Activated CD8-positive, alpha-beta memory T cell treated with anti-CD3 and anti-CD28 coated beads, Interleukin-2, amount 10 ng/mL, durations not matched to agents 7 days and 5 days (primary cell): Measurements from ENCODE around the gene PIGM. TPM values are rescaled to one million over a fixed set of nuclear protein-coding genes. Genes with fewer than 3 reads are reported as not detected.

ENCODE experiments used
- ATAC-seq: fragments of 150-1000 bp; cut with Tn5 transposase; one replicate; pipeline ENCODE4 v1.10.0; 2021; ENCODE audit warnings: moderate library complexity
- CTCF ChIA-PET: fragments of 350-600 bp; sonication (Branson Sonifier 250); formaldehyde crosslinking; loops from one replicate; lab custom pipeline; 2021; ENCODE audit warnings: antibody characterized with exemption; lab: Charles Lee
- DNase-seq: peaks from one replicate; pipeline ENCODE4 v3.0.0-alpha.2; 2020
- H3K27ac Mint-ChIP-seq: one replicate; pipeline ENCODE4 v1.8.0; 2021; ENCODE audit warnings: mild to moderate bottlenecking, mixed read lengths
- H3K27me3 Mint-ChIP-seq: one replicate; pipeline ENCODE4 v1.8.0; 2021; ENCODE audit warnings: mixed read lengths
- H3K36me3 Mint-ChIP-seq: one replicate; pipeline ENCODE4 v1.8.0; 2021; ENCODE audit warnings: mild to moderate bottlenecking, mixed read lengths
- H3K4me1 Mint-ChIP-seq: one replicate; pipeline ENCODE4 v1.8.0; 2021; ENCODE audit warnings: mixed read lengths
- H3K4me3 Mint-ChIP-seq: one replicate; pipeline ENCODE4 v1.8.0; 2021; ENCODE audit warnings: mild to moderate bottlenecking, moderate library complexity, mixed read lengths
- H3K9me3 Mint-ChIP-seq: one replicate; pipeline ENCODE4 v1.8.0; 2022; ENCODE audit warnings: low read depth, mixed read lengths
- total RNA-seq, 2 experiments: library from RNA; stranded (reverse); gene quantifications; one replicate each; pipeline ENCODE4 v1.2.3, GENCODE V29; 2021

PIGM gene
- total RNA-seq, 2 experiments from 2014 or later = 5.3 to 5.9 TPM

GRCh38 chr1:160007577-160008200 is 24.1 kb downstream of the PIGM start:
- H3K36me3 Mint-ChIP-seq = no peaks in the 10 kb centered on the region
- no peaks in the 10 kb centered on the region for H3K4me1 Mint-ChIP-seq
- H3K27me3 Mint-ChIP-seq = peaks cover 26% of the 10 kb centered on the region
- H3K9me3 Mint-ChIP-seq = no peaks in the 10 kb centered on the region
- CTCF ChIA-PET = interaction anchor here (0.6 to 11.2 kb wide), 62 partner anchors 9 to 799 kb away, joined by 3 to 228 read pairs (median 4); partner anchors contain the start of genes CFAP45, DUSP23, FCRL6 and IGSF9
- H3K27ac Mint-ChIP-seq = no peak overlapping the region
- no peak for DNase-seq
- ATAC-seq = no peak
- no peak overlapping the region for H3K4me3 Mint-ChIP-seq

DNA sequence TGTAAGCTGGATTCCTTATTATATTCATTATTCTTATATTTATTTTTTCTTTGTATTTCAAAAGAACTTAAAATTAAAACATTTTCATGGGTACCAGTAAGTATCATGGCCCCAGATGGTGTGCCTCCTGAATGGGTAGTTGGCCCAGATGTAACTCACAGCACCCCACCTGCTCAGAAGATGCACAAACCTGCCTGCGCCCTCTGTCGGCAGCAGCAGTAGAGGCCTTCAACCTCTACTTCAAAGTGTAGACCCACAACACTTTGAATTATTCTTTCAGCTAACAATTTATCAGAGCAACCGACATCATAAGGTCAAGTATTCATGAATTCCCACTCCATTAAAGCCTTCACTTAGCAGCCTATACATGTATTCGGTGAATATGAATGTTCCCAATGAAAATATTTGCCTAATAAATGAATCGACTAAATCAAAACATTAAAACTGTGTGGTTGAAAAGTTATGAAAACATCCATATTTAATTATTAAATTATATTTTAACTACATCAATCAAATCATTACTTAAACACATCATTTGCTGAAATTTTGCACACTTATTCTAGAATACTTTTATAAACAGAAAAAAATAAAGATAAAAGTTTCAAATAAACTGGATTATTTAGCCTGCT is 25.4 kb downstream of the PIGM start:
- peaks cover 26% of the 10 kb centered on the region for H3K27me3 Mint-ChIP-seq
- H3K27ac Mint-ChIP-seq = no peak overlapping the region
- H3K9me3 Mint-ChIP-seq = no peaks in the 10 kb centered on the region
- ATAC-seq (peak; percentile 87), DNase-seq (peak; percentile 83)
- no peaks in the 10 kb centered on the region for H3K4me1 Mint-ChIP-seq
- CTCF ChIA-PET = interaction anchor here (0.6 to 11.2 kb wide), 35 partner anchors 8 to 788 kb away, joined by 3 to 228 read pairs (median 6); partner anchors contain the start of genes DUSP23, FCRL6, IGSF9 and PIGM
- H3K4me3 Mint-ChIP-seq = no peak overlapping the region
- H3K36me3 Mint-ChIP-seq = no peaks in the 10 kb centered on the region

- Mint-ChIP-seq H3K9me3 (no peaks in the 10 kb centered on the region), H3K27ac (no peak overlapping the region), H3K4me3 (no peak overlapping the region), H3K36me3 (no peaks in the 10 kb centered on the region), H3K4me1 (no peaks in the 10 kb centered on the region), H3K27me3 (peaks cover 33% of the 10 kb centered on the region)
- DNase-seq = no peak
- ATAC-seq = no peak
- CTCF ChIA-PET = interaction anchor here (0.7 to 11.2 kb wide), 18 partner anchors 9 to 786 kb away, joined by 3 to 228 read pairs (median 6); partner anchors contain the start of genes DUSP23, IGSF9, PIGM and TAGLN2
Observed at GRCh38 chr1:160005070-160005469, 26.7 kb downstream of the PIGM start.

GRCh38 chr1:160004425-160004824 is 27.4 kb downstream of the PIGM start:
- no peaks in the 10 kb centered on the region for H3K4me1 Mint-ChIP-seq
- CTCF ChIA-PET = interaction anchor here (1.1 to 11.2 kb wide), 9 partner anchors 10 to 872 kb away, joined by 3 to 228 read pairs (median 36); partner anchors contain the start of gene IGSF9
- no peak for DNase-seq
- no peaks in the 10 kb centered on the region for H3K36me3 Mint-ChIP-seq
- no peak overlapping the region for H3K4me3 Mint-ChIP-seq
- H3K9me3 Mint-ChIP-seq = no peaks in the 10 kb centered on the region
- H3K27me3 Mint-ChIP-seq = peaks cover 26% of the 10 kb centered on the region
- no peak for ATAC-seq
- H3K27ac Mint-ChIP-seq = no peak overlapping the region

DNA sequence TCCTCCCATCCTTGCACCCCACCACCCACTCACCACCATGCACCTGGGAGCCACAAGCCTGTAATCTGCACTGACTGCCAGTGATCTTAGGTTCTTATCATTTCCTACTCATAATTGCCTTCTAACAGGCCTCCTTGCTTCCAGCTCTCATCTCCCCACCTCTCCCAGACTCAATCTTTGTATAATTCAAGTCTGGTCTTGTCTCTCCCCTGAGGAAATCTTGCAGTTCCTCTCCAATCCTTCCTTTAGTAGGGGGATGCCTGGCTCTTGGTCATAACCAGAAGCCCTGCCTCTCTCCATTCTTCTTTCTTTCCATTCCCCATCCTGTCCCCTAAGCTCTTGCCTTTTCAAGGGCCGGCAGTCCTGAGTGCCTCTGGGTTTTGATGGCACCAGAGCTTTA is 27.8 kb downstream of the PIGM start:
- Mint-ChIP-seq H3K27ac (no peak overlapping the region), H3K9me3 (no peaks in the 10 kb centered on the region), H3K36me3 (no peaks in the 10 kb centered on the region), H3K4me3 (no peak overlapping the region), H3K4me1 (no peaks in the 10 kb centered on the region), H3K27me3 (peaks cover 25% of the 10 kb centered on the region)
- no peak for ATAC-seq
- CTCF ChIA-PET = interaction anchor here (1.1 to 11.2 kb wide), 6 partner anchors 16 to 871 kb away, joined by 3 to 228 read pairs (median 60); no protein-coding TSS in a partner anchor
- no peak for DNase-seq

GRCh38 chr1:160001440-160001839 is 30.4 kb downstream of the PIGM start:
- Mint-ChIP-seq H3K4me3 (no peak overlapping the region), H3K27ac (no peak overlapping the region), H3K36me3 (no peaks in the 10 kb centered on the region), H3K4me1 (no peaks in the 10 kb centered on the region), H3K27me3 (peaks cover 30% of the 10 kb centered on the region), H3K9me3 (no peaks in the 10 kb centered on the region)
- CTCF ChIA-PET = interaction anchor here (0.9 to 11.2 kb wide), 4 partner anchors 20 to 203 kb away, joined by 3 to 228 read pairs (median 4); no protein-coding TSS in a partner anchor
- no peak for ATAC-seq
- DNase-seq = no peak

GRCh38 chr1:159999204-159999603 is 32.6 kb downstream of the PIGM start:
- CTCF ChIA-PET = interaction anchor here (1.6 to 1.7 kb wide), 2 partner anchors 8 to 199 kb away, joined by 5 to 6 read pairs; no protein-coding TSS in a partner anchor
- Mint-ChIP-seq H3K4me1 (no peaks in the 10 kb centered on the region), H3K9me3 (no peaks in the 10 kb centered on the region), H3K27ac (no peak overlapping the region), H3K27me3 (peaks cover 50% of the 10 kb centered on the region), H3K4me3 (no peak overlapping the region), H3K36me3 (no peaks in the 10 kb centered on the region)
- ATAC-seq = no peak
- DNase-seq = no peak

DNA sequence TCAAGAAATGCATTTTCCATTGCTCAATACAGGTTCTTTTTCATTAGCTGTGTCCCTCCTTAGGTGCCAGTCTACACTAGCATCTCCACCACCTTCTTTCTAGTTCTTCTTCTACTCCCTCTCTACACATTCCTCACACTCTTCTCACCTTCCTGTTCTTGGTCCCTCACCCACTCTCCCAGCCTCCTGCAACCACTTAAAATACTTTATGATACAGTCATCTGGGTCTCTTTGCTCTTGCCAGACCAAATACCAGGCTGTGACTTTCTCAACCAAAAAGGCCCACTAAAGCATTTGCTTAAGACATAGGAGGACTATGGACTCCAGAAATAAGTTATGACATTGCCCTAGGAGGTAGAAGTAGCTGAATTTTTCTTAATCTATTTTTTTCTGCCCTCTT is 35.1 kb downstream of the PIGM start:
- no peak overlapping the region for H3K4me3 Mint-ChIP-seq
- H3K27me3 Mint-ChIP-seq = peaks cover 54% of the 10 kb centered on the region
- H3K36me3 Mint-ChIP-seq = no peaks in the 10 kb centered on the region
- H3K9me3 Mint-ChIP-seq = no peaks in the 10 kb centered on the region
- CTCF ChIA-PET = no interaction called here
- ATAC-seq = no peak
- H3K4me1 Mint-ChIP-seq = peaks cover under 1% of the 10 kb centered on the region
- H3K27ac Mint-ChIP-seq = no peak overlapping the region
- DNase-seq = no peak

DNA sequence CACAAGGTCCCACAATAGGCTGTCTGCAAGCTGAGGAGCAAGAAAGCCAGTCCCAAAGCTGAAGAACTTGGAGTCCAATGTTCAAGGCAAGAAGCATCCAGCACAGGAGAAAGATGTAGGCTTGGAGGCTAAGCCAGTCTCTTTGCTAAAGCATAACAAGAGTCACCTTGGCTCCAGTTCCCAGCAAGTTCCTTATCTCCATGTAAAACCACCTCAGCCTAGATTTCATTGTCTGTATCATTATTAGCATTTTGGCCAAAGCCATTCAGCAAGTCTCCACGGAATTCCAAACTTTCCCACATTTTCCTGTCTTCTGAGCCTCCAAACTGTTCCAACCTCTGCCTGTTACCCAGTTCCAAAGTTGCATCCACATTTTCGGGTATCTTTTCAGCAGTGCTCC is 36.9 kb downstream of the PIGM start:
- Mint-ChIP-seq H3K36me3 (no peaks in the 10 kb centered on the region), H3K27me3 (peaks cover 44% of the 10 kb centered on the region), H3K27ac (no peak overlapping the region), H3K4me1 (peaks cover 7% of the 10 kb centered on the region), H3K4me3 (no peak overlapping the region), H3K9me3 (no peaks in the 10 kb centered on the region)
- no peak for ATAC-seq
- no peak for DNase-seq
- CTCF ChIA-PET = interaction anchor here (1.7 kb wide), 1 partner anchor 13 kb away, joined by 6 read pairs; no protein-coding TSS in a partner anchor

DNA sequence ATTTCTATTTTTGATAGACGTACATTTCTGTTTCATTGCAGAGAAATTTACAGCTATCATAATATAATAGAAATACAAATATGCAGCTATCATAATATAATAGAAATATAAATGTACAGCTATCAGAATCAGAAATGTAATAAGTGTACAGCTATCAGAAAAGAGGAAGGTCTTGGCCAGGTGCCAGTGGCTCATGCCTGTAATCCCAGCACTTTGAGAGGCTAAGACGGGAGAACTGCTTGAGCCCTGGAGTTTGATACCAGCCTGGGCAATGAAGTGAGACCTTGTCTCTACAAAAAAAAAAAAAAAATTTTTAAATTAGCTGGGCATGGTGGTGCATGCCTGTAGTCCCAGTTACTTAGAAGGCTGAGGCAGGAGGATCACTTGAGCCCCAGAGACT is 37.9 kb downstream of the PIGM start:
- CTCF ChIA-PET = interaction anchor here (0.6 to 1.7 kb wide), 3 partner anchors 12 to 324 kb away, joined by 4 to 6 read pairs (median 5); no protein-coding TSS in a partner anchor
- no peaks in the 10 kb centered on the region for H3K36me3 Mint-ChIP-seq
- DNase-seq (no peak), ATAC-seq (no peak)
- no peaks in the 10 kb centered on the region for H3K9me3 Mint-ChIP-seq
- H3K27me3 Mint-ChIP-seq = peaks cover 45% of the 10 kb centered on the region
- H3K27ac Mint-ChIP-seq = no peak overlapping the region
- no peak overlapping the region for H3K4me3 Mint-ChIP-seq
- peaks cover 7% of the 10 kb centered on the region for H3K4me1 Mint-ChIP-seq

- ATAC-seq (no peak), DNase-seq (no peak)
- H3K4me1 Mint-ChIP-seq = peaks cover 7% of the 10 kb centered on the region
- H3K9me3 Mint-ChIP-seq = no peaks in the 10 kb centered on the region
- H3K27me3 Mint-ChIP-seq = peaks cover 33% of the 10 kb centered on the region
- H3K36me3 Mint-ChIP-seq = no peaks in the 10 kb centered on the region
- CTCF ChIA-PET = interaction anchor here (1.0 to 2.7 kb wide), 2 partner anchors 16 to 57 kb away, joined by 5 to 17 read pairs; no protein-coding TSS in a partner anchor
- H3K27ac Mint-ChIP-seq = no peak overlapping the region
- H3K4me3 Mint-ChIP-seq = no peak overlapping the region
Observed at GRCh38 chr1:159992161-159992560, 39.6 kb downstream of the PIGM start.

DNA sequence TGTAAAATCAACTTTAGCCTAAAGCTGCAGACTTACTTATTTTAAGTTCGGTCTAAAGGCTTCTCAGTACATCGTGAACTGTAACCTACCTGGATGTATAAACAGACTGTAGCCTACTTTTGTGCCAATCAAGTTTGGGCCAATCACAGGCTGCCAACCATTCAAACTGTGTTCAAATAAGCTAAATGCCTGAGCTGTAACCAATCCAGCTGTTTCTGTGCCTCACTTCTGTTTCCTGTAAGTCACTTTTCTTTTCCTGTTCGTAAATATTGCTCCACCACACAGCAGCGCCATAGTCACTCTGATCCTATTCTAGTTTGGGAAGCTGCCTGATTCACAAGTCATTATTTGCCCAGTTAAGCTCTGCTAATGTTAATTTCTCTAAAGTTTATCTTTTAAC is 40.3 kb downstream of the PIGM start:
- Mint-ChIP-seq H3K4me1 (peaks cover 7% of the 10 kb centered on the region), H3K4me3 (no peak overlapping the region), H3K36me3 (no peaks in the 10 kb centered on the region), H3K27ac (no peak overlapping the region), H3K9me3 (no peaks in the 10 kb centered on the region), H3K27me3 (peaks cover 30% of the 10 kb centered on the region)
- DNase-seq = no peak
- peak; percentile 45 for ATAC-seq
- CTCF ChIA-PET = interaction anchor here (0.7 to 2.7 kb wide), 5 partner anchors 14 to 99 kb away, joined by 3 to 17 read pairs (median 5); no protein-coding TSS in a partner anchor

DNA sequence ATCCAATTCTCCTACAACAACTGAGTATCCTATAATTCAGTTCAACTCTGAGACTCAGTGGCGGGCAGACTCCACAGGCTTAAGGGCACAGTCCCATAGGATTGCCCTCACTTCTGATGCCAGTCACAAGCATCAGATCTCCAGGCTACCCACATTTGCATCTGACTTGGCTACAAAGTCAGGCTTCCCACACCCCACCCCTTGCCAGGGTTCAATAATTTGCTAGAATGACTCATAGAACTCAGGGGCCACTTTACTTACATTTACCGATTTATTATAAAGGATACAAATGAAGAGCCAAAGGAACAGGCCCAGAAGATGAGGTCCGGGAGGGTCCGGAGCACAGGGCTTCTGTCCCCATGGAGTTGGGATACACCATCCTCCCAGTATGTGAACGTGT is 41.8 kb downstream of the PIGM start:
- ATAC-seq (no peak), DNase-seq (no peak)
- Mint-ChIP-seq H3K9me3 (no peaks in the 10 kb centered on the region), H3K4me1 (peaks cover 7% of the 10 kb centered on the region), H3K27ac (no peak overlapping the region), H3K4me3 (no peak overlapping the region), H3K36me3 (no peaks in the 10 kb centered on the region), H3K27me3 (peaks cover 20% of the 10 kb centered on the region)
- CTCF ChIA-PET = interaction anchor here (2.7 kb wide), 1 partner anchor 18 kb away, joined by 17 read pairs; no protein-coding TSS in a partner anchor
